KG1 (cell line): ENCODE results near the gene IFITM10.
"Not testable (repeated sequence)": the region's sequence is repeated elsewhere in the genome, so short reads cannot be mapped to it uniquely, and the experiment has no call there.

Experiments used
- DNase-seq: peaks from one replicate; lab custom pipeline; 2025; lab: John Stamatoyannopoulos, UW

The IFITM10 gene

GRCh38 chr11:1777737-1778136 is 27.3 kb upstream of the IFITM10 start:
- no peak for DNase-seq

DNA sequence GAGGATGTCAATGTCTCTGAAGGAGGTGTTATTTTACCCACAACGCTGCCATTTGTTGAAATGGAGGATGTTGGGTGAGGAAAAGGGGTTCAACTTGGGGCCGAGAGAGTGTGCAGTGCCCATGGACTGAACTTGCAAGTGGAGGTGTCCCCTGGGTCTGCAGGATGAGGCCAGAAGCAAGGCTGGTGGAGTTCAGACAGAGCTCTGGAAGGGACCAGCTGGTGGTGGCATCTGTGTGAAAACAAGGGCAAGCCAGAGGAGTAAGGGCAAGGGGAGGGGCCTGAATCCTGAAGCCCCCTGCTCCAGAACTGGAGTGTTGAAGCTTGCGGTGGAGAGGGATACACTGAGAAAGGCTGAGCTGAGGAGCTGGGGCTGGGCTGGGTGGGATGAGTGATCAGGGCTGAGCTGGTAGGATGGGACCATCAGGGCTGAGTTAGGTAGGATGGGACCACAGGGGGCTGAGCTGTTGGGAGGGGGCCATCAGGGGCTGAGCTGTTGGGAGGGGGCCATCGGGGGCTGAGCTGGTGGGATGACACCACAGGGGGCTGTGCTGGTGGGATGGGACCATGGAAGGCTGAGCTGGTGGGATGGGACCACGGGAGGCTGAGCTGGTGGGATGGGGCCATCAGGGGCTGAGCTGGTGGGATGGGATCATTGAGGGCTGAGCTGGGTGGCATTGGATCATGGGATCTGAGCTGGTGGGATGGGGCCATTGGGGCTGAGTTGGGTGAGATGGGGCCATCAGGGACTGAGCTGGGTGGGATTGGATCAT is 26.7 kb upstream of the IFITM10 start:
- no peak for DNase-seq

GRCh38 chr11:1776331-1776851 is 26.0 kb upstream of the IFITM10 start:
- DNase-seq, result no peak

DNA sequence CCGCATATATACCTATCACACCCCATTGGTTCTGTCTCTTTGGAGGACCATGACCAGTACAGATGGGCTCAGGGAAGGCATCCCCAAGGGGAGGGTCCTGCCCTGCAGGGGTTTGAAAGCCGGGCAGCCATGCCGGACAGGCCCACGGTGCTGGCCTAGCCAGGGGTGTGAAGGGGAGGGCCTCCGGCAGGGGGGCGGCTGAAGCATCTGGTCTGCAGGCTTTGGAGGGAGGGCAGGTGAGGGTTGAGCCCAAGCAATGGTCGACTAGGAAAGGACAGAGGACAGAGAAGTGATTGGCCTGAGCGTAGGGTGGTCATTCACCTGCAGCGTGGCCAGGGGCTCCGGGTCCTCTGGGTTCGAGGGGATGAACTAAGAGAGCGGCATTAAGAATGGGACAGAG is 24.5 kb upstream of the IFITM10 start:
- DNase-seq, result no peak

DNA sequence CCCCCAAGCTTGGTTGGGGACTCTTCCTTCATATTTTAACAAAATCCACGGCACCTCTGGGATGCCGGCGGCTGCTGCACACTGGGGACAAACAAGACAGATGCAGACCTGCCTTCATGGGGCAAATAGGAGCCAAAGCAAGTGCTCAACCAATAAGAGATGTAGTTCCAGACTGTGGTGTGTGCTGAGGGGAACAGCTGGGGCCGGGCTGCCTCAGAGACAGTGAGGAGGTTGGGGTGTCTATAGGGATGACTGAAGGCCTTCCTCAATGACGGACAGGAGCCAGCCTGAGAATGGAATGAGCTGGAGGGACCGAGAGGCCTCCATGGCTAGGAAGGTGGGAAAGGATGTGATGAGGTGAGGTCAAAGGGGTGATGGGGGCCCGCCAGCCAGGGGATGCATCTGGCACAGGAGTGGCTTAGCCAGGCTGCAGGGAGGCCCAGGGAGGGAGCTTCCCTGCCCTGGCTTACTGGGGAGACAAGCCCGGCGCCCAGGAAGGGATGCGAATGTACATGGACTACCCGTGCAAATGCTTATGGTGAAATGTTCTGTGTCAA is 23.7 kb upstream of the IFITM10 start:
- no peak for DNase-seq

- DNase-seq, result no peak
Observed at GRCh38 chr11:1773131-1773993, 23.0 kb upstream of the IFITM10 start.

- peak; percentile 79 for DNase-seq
Observed at GRCh38 chr11:1772270-1773130, 22.1 kb upstream of the IFITM10 start.

DNA sequence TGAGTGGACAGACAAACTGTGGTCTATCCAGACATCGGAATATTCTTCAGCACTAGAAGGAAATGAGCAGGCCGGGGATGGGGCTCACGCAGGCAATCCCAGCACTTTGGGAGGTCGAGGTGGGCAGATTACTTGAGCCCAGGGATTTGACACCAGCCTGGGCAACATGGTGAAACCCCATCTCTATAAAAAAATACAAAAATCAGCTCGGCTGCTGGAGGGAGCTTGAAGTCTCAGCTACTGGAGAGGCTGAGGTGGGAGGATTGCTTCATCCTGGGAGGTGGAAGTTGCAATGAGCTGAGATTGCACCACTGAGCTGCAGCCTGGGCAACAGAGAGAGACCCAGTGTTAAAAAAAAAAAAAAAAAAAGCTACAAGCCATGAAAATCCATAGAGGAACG is 21.3 kb upstream of the IFITM10 start:
- DNase-seq, result no peak

- no peak for DNase-seq
Observed at GRCh38 chr11:1771273-1771672, 20.9 kb upstream of the IFITM10 start.

GRCh38 chr11:1770528-1770927 is 20.1 kb upstream of the IFITM10 start:
- no peak for DNase-seq

DNA sequence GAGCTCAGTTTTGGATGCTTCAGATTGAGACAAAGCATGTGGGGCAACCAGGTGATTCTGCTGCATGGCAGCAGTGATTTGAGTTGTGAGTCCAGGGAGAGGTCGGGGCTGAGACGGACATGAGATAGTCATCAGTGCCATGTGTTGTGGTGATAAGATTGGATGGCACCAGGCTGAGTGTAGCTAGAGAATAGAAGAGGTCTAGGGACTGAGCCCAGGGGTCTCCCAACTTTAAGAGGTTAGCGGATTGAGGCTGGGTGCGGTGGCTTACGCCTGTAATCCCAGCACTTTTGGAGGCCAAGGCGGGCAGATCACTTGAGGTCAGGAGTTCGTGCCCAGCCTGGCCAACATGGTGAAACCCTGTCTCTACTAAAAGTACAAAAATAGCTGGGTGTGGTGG is 19.7 kb upstream of the IFITM10 start:
- DNase-seq, result no peak

- not testable (repeated sequence) for DNase-seq
Observed at GRCh38 chr11:1769304-1769936, 19.0 kb upstream of the IFITM10 start.

- no peak for DNase-seq
Observed at GRCh38 chr11:1768141-1768469, 17.7 kb upstream of the IFITM10 start.

DNA sequence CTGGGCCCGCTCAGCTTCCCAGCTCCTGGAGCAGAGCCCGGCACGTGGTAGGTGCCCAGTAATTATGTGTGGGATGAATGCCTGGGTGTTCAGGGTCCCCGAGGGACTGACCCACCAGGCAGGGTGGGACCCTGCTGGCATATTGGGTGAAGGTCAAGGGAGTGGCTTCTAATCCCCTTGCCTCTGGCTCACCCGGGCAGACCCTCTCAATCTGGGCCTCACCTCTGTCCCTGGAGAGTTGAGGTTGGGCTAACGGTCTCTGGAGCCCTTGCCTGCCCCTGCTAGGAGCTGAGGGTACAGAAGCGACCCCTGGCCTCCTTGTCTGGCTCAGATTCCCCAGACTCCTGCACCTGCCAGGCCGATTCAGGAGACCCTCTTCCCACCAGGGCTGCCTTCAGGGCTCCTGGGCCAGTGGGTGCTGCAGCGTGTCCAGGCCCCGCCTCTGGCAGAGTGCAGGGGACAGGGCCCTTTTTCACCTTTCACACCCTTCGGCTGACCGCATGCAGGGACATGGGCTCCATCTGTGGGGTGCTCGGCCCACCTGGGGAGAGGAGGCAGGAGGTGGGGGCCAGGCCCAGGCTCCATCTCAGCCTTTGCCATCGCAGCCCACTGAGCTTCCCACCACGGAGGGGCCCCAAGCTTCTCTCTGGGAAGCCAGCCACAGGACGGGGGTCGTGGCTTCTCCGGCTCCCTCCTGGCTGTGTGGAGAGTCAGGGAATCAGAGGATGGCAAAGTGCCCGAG is 17.2 kb upstream of the IFITM10 start:
- DNase-seq, result no peak

- DNase-seq, result no peak
Observed at GRCh38 chr11:1766719-1767398, 16.5 kb upstream of the IFITM10 start.

- no peak for DNase-seq
Observed at GRCh38 chr11:1765871-1766718, 15.7 kb upstream of the IFITM10 start.

DNA sequence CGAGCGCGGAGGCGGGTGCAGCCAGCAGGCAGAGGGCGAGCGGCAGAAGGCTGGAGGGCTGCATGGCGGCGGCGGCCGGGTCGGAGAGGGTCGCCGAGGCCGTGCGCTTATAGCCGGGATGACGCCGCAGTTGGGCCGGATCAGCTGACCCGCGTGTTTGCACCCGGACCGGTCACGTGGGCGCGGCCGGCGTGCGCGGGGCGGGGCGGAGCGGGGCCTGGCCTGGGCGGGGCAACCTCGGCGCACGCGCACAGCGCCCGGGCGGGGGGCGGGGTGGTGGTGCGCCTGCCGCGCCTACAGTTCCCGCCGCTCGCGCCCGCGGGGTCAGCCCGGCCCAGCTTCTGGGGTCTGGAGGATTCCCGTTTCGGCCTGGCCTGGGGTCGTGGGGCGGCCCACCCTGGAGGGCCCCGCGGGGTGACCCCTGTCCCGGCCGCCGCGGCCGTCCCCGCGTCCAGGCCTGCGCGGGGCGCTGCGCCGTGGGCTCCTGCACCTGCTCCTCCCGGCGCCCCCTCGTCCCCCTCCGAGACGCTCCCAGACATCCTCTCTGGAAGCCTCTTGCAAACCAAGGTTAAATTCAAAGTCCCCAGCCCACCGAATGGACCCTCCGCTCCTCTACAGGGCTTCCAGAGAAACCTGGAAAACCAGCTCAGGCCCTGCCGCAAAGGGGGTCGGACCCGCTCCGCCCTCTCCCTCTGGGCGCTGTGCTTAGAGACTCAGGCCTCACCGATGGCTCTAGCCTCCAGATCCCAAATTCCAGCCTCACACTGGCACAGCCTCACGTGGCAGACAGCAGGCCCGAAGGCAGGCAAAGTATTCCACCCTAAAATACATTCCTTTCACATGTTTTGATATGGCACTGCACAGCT is 13.6 kb upstream of the IFITM10 start, which contains the start of gene CTSD:
CTSD (minus strand) TSS at position 132 of the 866 bp plus-strand sequence; CDS start at position 64, 68 bp downstream.
- DNase-seq, result peak; percentile 56

GRCh38 chr11:1763336-1763795 is 13.0 kb upstream of the IFITM10 start:
- no peak for DNase-seq
